Amniotic epithelial cell (primary cell): ENCODE data around the gene L1TD1.
"Not testable (repeated sequence)": the region's sequence is repeated elsewhere in the genome, so short reads cannot be mapped to it uniquely, and the experiment has no call there.

Experiments
- DNase-seq: peaks from one replicate; pipeline ENCODE4 v3.0.0-alpha.2; 2010; ENCODE audit warnings: low read depth

The L1TD1 gene

GRCh38 chr1:62194651-62195544, at the start of gene L1TD1:
TSS of gene L1TD1 (plus strand) at chr1:62194849. CDS start at chr1:62206629, 11,780 bp downstream.
- DNase-seq: no peak

GRCh38 chr1:62159940-62160348, 34.7 kb upstream of the L1TD1 start:
- DNase-seq: no peak

GRCh38 chr1:62161711-62162110, 32.9 kb upstream of the L1TD1 start:
- no peak for DNase-seq

GRCh38 chr1:62170380-62170779, 24.3 kb upstream of the L1TD1 start:
- not testable (repeated sequence) for DNase-seq

GRCh38 chr1:62175568-62176179, 19.0 kb upstream of the L1TD1 start:
- DNase-seq: peak; percentile 24

- no peak for DNase-seq
Observed at GRCh38 chr1:62176597-62177312, 17.9 kb upstream of the L1TD1 start.

- DNase-seq: no peak
Observed at GRCh38 chr1:62177621-62178020, 17.0 kb upstream of the L1TD1 start.

- no peak for DNase-seq
Observed at GRCh38 chr1:62178372-62178771, 16.3 kb upstream of the L1TD1 start.

GRCh38 chr1:62180054-62180453, 14.6 kb upstream of the L1TD1 start:
- peak; percentile 2 for DNase-seq

- no peak for DNase-seq
Observed at GRCh38 chr1:62180639-62181038, 14.0 kb upstream of the L1TD1 start.

- no peak for DNase-seq
Observed at GRCh38 chr1:62181532-62181931, 13.1 kb upstream of the L1TD1 start.

GRCh38 chr1:62182157-62182556, 12.5 kb upstream of the L1TD1 start:
- not testable (repeated sequence) for DNase-seq

- DNase-seq: not testable (repeated sequence)
Observed at GRCh38 chr1:62183164-62184020, 11.3 kb upstream of the L1TD1 start.

GRCh38 chr1:62184336-62184735, 10.3 kb upstream of the L1TD1 start:
- DNase-seq: no peak

- DNase-seq: not testable (repeated sequence)
Observed at GRCh38 chr1:62185233-62185632, 9.4 kb upstream of the L1TD1 start.

- DNase-seq: no peak
Observed at GRCh38 chr1:62185677-62186076, 9.0 kb upstream of the L1TD1 start.

- no peak for DNase-seq
Observed at GRCh38 chr1:62187548-62187947, 7.1 kb upstream of the L1TD1 start.

GRCh38 chr1:62188111-62188510, 6.5 kb upstream of the L1TD1 start:
- DNase-seq: no peak

- no peak for DNase-seq
Observed at GRCh38 chr1:62196086-62196690, 1.5 kb downstream of the L1TD1 start.

- DNase-seq: no peak
Observed at GRCh38 chr1:62198069-62198780, 3.6 kb downstream of the L1TD1 start.

- peak; percentile 2 for DNase-seq
Observed at GRCh38 chr1:62198781-62199125, 4.1 kb downstream of the L1TD1 start.
